Stimulated activated CD8-positive, alpha-beta memory T cell treated with anti-CD3 and anti-CD28 coated beads, Interleukin-12 subunit alpha, Interleukin-12 subunit beta, amount 100 ng/mL, for 1 hour (primary cell): Measurements from ENCODE around the gene MECR.

Experiments used
- DNase-seq: peaks from one replicate; pipeline ENCODE4 v3.0.0-alpha.2; 2020; ENCODE audit warnings: low read depth

The MECR gene

DNA sequence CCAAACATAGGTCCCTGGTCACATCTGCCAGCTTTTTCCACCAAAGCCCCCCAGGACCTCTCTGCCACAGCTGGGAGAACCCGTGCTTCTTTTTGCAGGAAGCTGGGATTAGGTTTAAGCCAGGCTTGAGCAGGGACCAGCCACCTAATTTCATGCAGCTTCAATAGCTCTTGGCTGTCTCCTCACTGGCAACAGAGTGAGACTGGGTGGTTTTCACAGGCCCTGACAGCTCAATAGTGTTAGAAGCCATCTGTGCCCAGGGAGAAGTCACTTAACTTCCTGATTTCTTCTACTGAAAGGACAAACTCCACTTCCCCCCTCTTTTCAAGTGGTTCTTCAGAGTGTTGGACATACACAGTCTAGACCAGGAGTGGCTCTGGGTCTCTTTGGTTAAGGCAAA is 28.7 kb downstream of the MECR start:
- DNase-seq = no peak

GRCh38 chr1:29201595-29202051 is 29.1 kb downstream of the MECR start:
- no peak for DNase-seq

DNA sequence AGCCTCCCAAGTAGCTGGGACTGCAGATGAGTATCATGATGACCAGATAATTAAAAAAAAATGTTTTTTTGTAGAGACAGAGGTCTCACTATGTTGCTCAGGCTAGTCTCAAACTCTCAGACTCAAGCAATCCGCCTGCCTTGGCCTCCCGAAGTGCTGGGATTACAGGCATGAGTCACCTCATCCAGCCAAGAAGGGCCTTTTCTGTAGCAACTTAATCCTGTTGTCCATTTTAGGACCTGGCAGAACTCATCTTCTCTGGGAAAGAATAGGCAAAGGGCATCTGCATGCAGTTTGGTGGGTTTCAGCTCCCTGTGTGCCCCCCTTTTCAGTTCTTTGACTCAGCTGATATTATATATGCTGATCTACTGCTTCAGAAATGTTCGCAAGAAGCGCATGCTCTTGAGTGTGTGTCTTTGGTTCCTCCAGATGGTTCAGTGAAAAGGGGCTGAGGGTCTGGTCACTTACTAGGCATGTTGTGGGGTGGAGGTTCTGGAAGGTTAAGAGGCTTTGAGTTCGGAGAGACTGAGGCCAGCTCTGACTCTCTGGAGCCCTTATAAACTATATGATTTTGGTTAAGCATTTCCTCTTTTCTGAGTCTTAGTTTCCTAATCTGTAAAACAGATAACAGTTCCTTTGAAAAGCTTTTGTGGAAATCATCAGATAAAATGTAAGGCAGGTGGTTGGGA is 29.7 kb downstream of the MECR start:
- no peak for DNase-seq

- no peak for DNase-seq
These were observed 32.7 kb downstream of the MECR start for GRCh38 chr1:29197993-29198392.

DNA sequence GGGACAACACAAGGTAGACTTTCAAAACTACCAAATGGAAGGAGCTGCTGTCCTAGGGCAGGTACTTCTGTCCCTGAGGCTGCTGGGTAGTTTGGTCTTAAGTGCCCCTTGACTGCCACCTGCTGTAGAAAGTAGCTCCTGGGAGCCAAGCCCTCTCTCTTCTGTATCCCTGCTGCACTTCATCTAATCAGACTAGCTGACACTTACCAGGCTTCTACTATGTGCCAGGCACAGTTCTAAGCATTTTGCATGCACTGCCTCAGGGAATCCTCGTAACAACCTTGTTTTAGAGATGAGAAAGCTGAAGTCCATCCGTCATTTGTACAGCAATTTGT is 33.2 kb downstream of the MECR start:
- DNase-seq = no peak

DNA sequence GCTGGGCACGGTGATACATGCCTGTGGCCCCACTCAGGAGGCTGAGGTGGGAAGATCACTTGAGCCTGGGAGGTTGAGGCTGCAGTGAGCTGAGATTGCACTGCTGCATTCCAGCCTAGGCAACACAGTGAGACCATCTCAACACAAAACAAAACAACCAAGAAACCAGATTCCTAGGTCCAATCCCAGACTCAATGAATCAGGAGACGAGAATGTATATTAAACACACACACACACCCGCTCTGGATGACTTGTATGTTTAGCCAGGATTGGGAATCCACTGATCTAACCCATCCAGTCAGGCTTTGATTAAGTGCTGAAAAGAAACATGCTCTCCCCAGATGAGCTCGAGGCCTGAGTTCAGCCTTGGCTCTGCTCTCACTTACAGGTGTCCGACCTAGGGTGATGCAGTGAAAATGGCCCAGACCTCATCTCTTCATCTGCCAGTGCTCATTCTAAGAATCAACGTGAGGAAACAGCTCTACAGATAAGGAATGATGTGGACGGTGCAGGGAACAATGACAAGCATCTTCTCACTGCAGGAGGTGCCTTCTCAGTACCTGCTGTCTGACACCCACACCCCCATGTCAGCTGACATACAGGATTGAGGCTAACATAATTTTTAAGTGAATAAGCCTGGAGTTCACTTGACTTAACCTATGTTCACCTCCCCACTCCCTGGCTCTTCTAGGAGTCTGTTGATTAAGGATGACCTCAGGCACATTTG is 33.7 kb downstream of the MECR start:
- DNase-seq = no peak

DNA sequence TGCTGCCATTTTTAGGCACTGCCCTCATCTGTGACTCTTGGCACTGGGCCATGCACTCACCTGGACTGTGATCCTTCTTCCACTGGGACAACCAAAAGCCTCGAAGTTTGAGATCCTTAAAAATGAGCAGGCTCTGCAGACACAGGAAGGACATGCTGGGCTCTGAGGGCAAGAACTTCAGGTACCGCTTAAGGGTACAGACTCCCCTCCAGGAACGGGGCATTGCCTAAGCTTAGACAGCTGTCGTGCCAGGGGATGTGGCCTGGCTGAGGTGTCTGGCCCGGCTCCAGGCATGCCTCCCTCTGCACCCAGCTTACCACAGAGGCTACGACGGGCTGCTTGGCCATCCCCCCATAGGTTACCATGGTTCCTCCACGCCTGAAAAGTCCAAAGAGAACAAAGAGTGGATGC is 34.8 kb downstream of the MECR start:
- no peak for DNase-seq

GRCh38 chr1:29193879-29194455 is 36.8 kb downstream of the MECR start:
- DNase-seq = no peak

- no peak for DNase-seq
These were observed 40.0 kb downstream of the MECR start for GRCh38 chr1:29190718-29191117.

GRCh38 chr1:29186707-29187106 is 44.0 kb downstream of the MECR start:
- DNase-seq = no peak

GRCh38 chr1:29186252-29186651 is 44.5 kb downstream of the MECR start:
- no peak for DNase-seq

GRCh38 chr1:29183287-29183686 is 47.4 kb downstream of the MECR start:
- DNase-seq = no peak

DNA sequence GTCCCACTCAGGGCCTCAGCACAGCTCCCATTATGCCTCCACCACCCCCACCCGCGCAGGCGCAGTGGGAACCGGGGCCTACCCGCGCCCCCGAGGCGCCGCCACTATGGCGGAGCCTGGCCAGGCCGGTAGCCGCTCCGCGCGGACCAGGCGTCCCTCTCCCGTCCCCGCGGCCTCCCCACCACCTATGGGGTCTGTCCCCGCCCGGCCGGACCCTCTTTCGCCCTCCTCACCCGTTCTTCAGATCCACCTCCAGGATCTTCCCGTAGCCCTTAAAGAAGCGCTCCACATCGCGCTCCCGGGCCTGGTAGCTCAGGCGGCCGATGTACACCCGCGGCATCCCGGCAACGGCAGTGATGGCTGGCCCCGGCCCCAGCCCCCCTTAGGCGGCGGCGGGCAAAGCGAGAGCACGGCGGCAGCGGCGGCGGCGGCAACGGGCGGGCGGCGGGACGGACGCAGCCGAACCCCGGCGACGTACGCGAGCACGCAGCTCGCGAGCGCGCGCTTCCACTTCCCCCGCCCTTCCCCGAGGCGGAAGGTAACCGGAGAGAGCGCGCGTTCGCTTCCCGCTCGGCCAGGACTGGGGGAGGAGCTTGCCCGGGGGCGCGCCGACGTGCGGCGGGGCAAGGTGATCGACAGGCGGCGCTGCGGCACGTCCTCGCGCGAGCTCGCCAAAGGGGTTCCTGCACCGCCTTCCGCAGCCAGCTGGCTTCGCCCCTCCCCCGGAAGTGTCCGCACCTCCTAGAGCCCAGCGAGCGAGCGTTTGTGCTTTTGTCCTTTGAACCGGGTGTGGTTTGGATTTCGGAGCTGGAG is 49.1 kb downstream of the MECR start, which contains the start of gene SRSF4:
Gene SRSF4, minus strand, starts transcription at position 488 of the 813 bp plus-strand sequence. Its CDS starts 148 bp downstream, at position 340.
- DNase-seq = peak; percentile 97

DNA sequence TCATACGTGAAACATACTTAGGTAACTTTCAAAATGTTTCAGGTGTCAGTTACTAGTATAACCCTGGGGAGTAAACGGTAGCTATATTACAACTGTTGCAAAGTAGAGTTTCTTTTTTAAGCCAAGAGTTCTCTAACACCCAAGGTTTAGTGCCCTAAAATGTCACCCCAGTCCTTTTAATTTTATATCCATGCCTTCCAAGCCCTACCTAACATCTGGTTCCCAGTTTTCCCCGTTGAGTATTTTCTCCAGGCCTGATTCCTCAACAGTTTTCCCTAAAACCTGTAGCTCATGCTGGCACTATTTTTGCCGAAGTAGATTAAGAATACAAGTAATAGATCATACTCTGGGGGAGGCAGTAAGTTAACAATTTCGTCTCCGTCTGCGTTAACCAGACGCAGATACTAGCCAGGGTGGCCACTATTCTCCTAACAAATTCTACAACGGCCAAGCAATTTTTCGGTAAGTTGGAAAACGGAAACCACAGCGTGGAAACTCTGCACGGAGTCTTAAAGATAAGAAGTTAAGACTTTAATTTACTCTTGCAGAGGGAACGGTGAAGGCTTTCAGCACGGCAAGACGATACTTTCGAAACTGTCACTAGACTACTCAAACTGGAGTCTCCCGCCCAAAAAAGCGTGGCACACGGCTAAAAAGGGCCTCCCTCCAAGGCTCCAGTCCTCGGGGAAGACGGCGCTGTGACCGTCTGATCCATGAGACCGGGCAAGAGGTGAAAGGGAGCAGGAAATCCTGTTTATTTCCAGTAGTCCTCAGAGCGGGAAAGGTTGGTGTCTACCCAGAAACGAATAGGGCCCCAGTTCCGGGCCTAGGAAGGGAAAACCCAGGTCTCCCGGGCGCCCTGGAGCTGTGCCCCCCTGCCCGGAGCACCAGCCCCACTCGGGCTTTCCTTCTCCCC is 50.0 kb downstream of the MECR start:
- DNase-seq = no peak

DNA sequence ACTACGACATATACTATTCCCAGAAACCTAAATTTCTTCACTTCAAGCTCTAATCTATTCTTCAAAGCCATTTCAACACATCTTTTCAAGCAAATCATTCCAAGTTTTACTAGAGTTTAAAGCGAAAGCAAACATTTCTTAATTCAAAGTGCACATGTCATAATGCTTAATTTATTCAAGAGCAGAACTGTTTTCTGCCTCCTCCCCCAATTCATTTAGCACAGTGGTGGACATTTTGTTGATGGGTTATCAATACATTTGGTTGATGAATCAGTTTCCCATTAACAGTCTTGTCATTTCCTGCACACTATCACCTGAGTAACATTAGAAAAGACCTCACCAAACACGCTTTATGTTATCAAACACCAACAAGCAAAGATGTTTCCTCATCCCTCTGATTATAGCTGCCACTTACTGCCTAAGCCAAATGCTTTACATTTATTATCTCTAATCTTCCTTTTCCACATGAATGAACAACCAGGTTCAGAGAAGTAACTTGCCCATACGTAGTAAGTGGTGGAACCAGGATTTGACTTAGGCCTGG is 51.0 kb downstream of the MECR start:
- DNase-seq = no peak

DNA sequence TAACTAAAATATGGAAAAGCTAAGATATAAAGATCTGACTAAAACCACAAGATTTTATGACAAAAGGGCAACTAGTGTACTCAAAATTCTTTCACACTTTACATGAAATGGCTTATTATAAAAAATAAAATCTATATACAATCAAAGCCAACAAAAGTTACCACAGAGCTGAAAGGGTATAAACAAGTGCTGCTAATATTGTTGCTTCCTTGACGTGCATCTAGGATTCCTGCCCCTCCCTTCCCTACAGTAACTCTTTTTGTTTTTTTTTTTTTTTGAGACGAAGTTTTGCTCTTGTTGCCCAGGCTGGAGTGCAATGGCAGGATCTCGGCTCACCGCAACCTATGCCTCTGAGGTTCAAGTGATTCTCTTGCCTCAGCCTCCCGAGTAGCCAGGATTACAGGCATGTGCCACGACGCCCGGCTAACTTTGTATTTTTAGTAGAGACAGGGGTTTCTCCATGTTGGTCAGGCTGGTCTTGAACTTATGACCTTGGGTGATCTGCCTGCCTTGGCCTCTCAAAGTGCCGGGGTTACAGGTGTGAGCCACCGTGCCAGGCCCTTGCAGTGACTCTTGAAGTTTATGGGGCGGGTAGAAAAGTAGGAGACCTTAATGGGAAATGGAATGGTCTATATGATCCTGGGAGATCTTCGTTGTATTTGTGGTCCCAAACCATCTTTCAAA is 53.6 kb downstream of the MECR start:
- DNase-seq = no peak

GRCh38 chr1:29176576-29176975 is 54.2 kb downstream of the MECR start:
- DNase-seq = no peak

DNA sequence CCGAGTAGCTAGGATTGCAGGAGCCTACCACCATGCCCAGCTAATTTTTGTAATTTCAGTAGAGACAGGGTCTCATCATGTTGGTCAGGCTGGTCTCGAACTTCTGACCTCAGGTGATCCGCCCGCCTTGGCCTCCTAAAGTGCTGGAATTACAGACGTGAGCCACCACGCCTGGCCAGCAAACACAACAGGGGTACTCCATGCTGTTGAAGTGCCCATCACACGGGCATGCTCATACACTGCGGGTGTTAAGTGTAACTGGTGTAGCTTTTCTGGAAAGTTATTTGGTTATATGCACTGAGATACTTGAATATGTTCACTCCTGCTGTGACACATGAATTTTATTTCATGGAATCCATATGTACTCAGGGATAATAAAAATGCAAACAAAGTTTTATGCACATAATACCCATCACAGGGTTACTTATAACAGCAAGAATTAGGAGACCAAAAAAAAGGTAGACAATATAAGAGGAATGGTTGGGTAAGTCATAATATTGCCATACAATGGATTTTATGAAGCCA is 58.3 kb downstream of the MECR start:
- DNase-seq = no peak

GRCh38 chr1:29171521-29171920 is 59.2 kb downstream of the MECR start:
- no peak for DNase-seq

- DNase-seq = no peak
These were observed 59.6 kb downstream of the MECR start for GRCh38 chr1:29171089-29171488.
